DND-41 (cell line): ENCODE results near the gene BTBD2.

Source experiments
- ATAC-seq: fragments of 200-7000 bp; cut with Tn5 transposase; 3 replicates; pipeline ENCODE4 v1.9.1; 2021; ENCODE audit warnings: low read depth; ENCODE audit not compliant: insufficient read depth
- DNase-seq: peaks from one replicate; pipeline ENCODE4 v3.0.0-alpha.2; 2020
- H2AFZ ChIP-seq: 2 replicates; pipeline ENCODE4 v1.6.0; 2012; ENCODE audit warnings: low read depth, low read length
- H3K27ac ChIP-seq: 2 replicates; pipeline ENCODE4 v1.5.1; 2012; ENCODE audit warnings: low read length, inconsistent platforms
- H3K27me3 ChIP-seq: fragments of 200-600 bp; sonication (generic); 2 replicates; pipeline ENCODE4 v1.6.0; 2012; ENCODE audit warnings: low read length, mild to moderate bottlenecking, inconsistent platforms; ENCODE audit not compliant: insufficient read depth, poor library complexity
- H3K36me3 ChIP-seq: 2 replicates; pipeline ENCODE4 v1.5.1; 2012; ENCODE audit warnings: low read length, inconsistent platforms; ENCODE audit not compliant: insufficient read depth
- H3K4me1 ChIP-seq: 2 replicates; pipeline ENCODE4 v1.5.1; 2012; ENCODE audit warnings: mild to moderate bottlenecking, low read length; ENCODE audit not compliant: insufficient read depth
- H3K4me2 ChIP-seq: 2 replicates; pipeline ENCODE4 v1.6.0; 2012; ENCODE audit warnings: mild to moderate bottlenecking, moderate library complexity, low read length, inconsistent platforms; ENCODE audit not compliant: insufficient read depth
- H3K4me3 ChIP-seq, 2 experiments: fragments of 200-600 bp in 1 of 2; shearing (Covaris generic) in 1 of 2; 2 replicates each; pipeline ENCODE4 v1.5.1; 2012 to 2016; ENCODE audit warnings: inconsistent platforms in 2 of 2, low read length in 2 of 2, mild to moderate bottlenecking in 2 of 2, low read depth in 1 of 2, moderate library complexity in 1 of 2
- H3K79me2 ChIP-seq: 2 replicates; pipeline ENCODE4 v1.6.0; 2012; ENCODE audit warnings: low read length, inconsistent platforms; ENCODE audit not compliant: insufficient read depth
- H3K9ac ChIP-seq: 2 replicates; pipeline ENCODE4 v1.6.0; 2012; ENCODE audit warnings: low read depth, mild to moderate bottlenecking, inconsistent platforms, low read length, moderate library complexity
- H3K9me3 ChIP-seq: 2 replicates; pipeline ENCODE4 v1.5.1; 2012; ENCODE audit warnings: low read length, moderate library complexity, mild to moderate bottlenecking, inconsistent platforms; ENCODE audit not compliant: insufficient read depth, severe bottlenecking
- H4K20me1 ChIP-seq: 2 replicates; pipeline ENCODE4 v1.6.0; 2012; ENCODE audit warnings: low read length; ENCODE audit not compliant: insufficient read depth
- CTCF ChIP-seq: IDR thresholded peaks from 2 replicates; pipeline ENCODE4 v1.5.1; 2012; ENCODE audit warnings: borderline replicate concordance, low read length, moderate library complexity, mild to moderate bottlenecking; ENCODE audit not compliant: poor library complexity, severe bottlenecking; ENCODE audit errors: extremely low read depth
- EZH2 ChIP-seq: IDR thresholded peaks from 3 replicates; pipeline ENCODE4 v1.6.1; 2012; ENCODE audit warnings: borderline replicate concordance, low read depth, mild to moderate bottlenecking, moderate library complexity, low read length, inconsistent platforms; ENCODE audit not compliant: severe bottlenecking

The BTBD2 gene

DNA sequence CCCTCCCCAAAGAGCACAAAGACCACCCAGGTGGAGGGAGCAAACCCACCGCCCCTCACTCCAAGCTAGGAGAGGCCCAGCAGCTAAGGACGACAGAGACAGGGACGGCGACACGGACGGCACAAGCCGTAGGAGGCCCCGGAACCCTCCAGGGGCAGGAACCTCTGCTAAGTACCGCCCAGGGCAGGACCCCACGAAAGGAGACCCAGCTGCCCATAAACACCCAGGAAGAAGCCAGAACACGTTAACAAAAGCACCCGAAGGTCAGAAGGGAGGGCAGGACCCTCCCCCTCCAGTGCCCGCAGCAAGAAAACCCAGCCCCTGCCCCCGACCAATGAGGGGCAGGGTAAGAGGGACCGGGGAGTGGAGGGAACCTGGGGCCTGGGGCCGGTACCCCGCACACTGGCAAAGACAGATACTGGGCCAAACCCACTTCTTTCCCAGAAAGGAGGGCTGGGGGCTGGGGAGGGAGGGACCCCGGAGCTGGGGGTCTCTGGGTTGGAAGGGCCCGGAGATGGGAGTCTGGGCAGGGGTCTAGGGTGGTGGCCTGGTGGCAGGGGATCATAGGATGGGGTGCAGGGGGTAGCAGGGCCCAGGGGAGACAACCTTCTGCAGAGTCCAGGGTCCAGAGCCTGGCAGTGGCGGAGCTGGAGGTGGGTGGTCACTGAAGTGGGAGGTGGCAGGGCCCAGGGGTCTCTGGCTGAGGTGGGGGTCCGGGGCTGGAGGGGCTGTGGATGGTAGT lies 2.4 kb downstream of the BTBD2 start:
- no peaks in the 10 kb centered on the region for H3K9me3 ChIP-seq
- H3K9ac ChIP-seq = peak overlapping the region; percentile 70; the same call in 1 of the 2 replicates
- peaks cover 77% of the 10 kb centered on the region for H3K79me2 ChIP-seq
- no peaks in the 10 kb centered on the region for H3K27me3 ChIP-seq
- no peak for ATAC-seq
- H3K4me1 ChIP-seq = peaks cover 43% of the 10 kb centered on the region
- H3K4me2 ChIP-seq = peak overlapping the region; percentile 98
- DNase-seq = no peak
- H2AFZ ChIP-seq = no peak overlapping the region
- no peak overlapping the region for H3K27ac ChIP-seq
- peaks cover 39% of the 10 kb centered on the region for H4K20me1 ChIP-seq
- TF ChIP-seq CTCF (no peak), EZH2 (no peak)
- H3K4me3 ChIP-seq = no peak overlapping the region; a peak in 1 of 4 replicates
- H3K36me3 ChIP-seq = peaks cover 32% of the 10 kb centered on the region

GRCh38 chr19:2011169-2011568 lies 4.3 kb downstream of the BTBD2 start:
- TF ChIP-seq EZH2 (no peak), CTCF (no peak)
- no peaks in the 10 kb centered on the region for H3K9me3 ChIP-seq
- no peak overlapping the region for H3K27ac ChIP-seq
- ATAC-seq (no peak), DNase-seq (no peak)
- H3K27me3 ChIP-seq = no peaks in the 10 kb centered on the region
- peaks cover 32% of the 10 kb centered on the region for H3K36me3 ChIP-seq
- H3K4me3 ChIP-seq = no peak overlapping the region
- no peak overlapping the region for H3K4me2 ChIP-seq
- H2AFZ ChIP-seq = no peak overlapping the region
- H3K4me1 ChIP-seq = peaks cover 38% of the 10 kb centered on the region
- H3K79me2 ChIP-seq = peaks cover 90% of the 10 kb centered on the region
- H3K9ac ChIP-seq = no peak overlapping the region
- H4K20me1 ChIP-seq = peaks cover 43% of the 10 kb centered on the region

DNA sequence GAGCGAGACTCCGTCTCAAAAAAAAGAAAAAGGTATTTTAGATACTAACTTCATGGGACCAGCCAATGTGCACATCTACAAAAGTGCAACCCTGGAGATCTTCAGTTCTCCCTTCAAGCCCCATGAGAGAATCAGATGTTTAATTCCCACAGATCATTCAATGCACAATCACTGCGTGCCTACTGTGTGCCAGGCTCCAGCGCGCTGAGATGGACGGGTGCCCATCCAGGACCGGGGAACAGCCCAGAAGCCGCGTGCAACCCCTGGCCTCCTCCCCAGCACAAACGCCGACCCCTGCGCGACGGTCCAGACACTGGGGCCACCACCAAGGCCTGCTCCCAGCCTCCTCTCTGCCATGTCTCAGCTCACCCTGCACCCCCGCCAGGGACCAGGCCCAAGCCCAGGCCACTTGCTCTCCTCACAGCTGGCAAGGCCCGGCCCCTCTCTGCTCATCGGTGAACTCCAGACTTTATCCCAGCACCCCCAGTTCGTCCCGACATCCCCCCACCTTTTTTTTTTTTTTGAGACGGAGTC lies 5.3 kb downstream of the BTBD2 start:
- Histone ChIP-seq H3K4me3 (no peak overlapping the region), H3K9ac (no peak overlapping the region), H2AFZ (no peak overlapping the region), H3K27ac (no peak overlapping the region), H3K4me1 (peaks cover 36% of the 10 kb centered on the region), H3K4me2 (no peak overlapping the region), H3K79me2 (peaks cover 96% of the 10 kb centered on the region), H4K20me1 (peaks cover 45% of the 10 kb centered on the region), H3K9me3 (no peaks in the 10 kb centered on the region), H3K27me3 (no peaks in the 10 kb centered on the region), H3K36me3 (peaks cover 32% of the 10 kb centered on the region)
- ATAC-seq (no peak), DNase-seq (no peak)
- TF ChIP-seq CTCF = no peak
- TF ChIP-seq EZH2 = no peak
